ENCODE measurements around the gene KRTAP9-4.
"Not testable (repeated sequence)": the region's sequence is repeated elsewhere in the genome, so short reads cannot be mapped to it uniquely, and the experiment has no call there.

KRTAP9-4 gene

GRCh38 chr17:41249637-41250240 is at the start of gene KRTAP9-4:
Gene KRTAP9-4 (plus strand): TSS chr17:41249687. CDS start chr17:41249721, 34 bp downstream.
- TF ChIP-seq CTCF (IDR thresholded peaks at IDR 0.05): not testable (repeated sequence)

- TF ChIP-seq CTCF (IDR thresholded peaks at IDR 0.05): no peak
Measured at GRCh38 chr17:41211845-41212466, 37.5 kb upstream of the KRTAP9-4 start.

GRCh38 chr17:41212524-41213169 is 36.8 kb upstream of the KRTAP9-4 start:
- no peak for TF ChIP-seq CTCF (IDR thresholded peaks at IDR 0.05)

GRCh38 chr17:41215681-41216080 is 33.8 kb upstream of the KRTAP9-4 start:
- no peak for TF ChIP-seq CTCF (IDR thresholded peaks at IDR 0.05)

GRCh38 chr17:41223821-41224220 is 25.7 kb upstream of the KRTAP9-4 start:
- no peak for TF ChIP-seq CTCF (IDR thresholded peaks at IDR 0.05)

- TF ChIP-seq CTCF (IDR thresholded peaks at IDR 0.05): no peak
Measured at GRCh38 chr17:41226051-41226450, 23.4 kb upstream of the KRTAP9-4 start.

GRCh38 chr17:41226598-41227095 is 22.8 kb upstream of the KRTAP9-4 start, which contains the start of gene KRTAP9-2:
Gene KRTAP9-2 (plus strand): TSS chr17:41226648. CDS start chr17:41226655, 7 bp downstream.
- not testable (repeated sequence) for TF ChIP-seq CTCF (IDR thresholded peaks at IDR 0.05)
